ENCODE data around the gene MAN1A2.
A peak's percentile ranks its signal among the peaks of the same experiment; 100 is the strongest.

The MAN1A2 gene

GRCh38 chr1:117562581-117563491 lies 195.6 kb downstream of the MAN1A2 start:
- Histone ChIP-seq H3K27me3 (no peaks in the 10 kb centered on the region), H4K20me1 (no peaks in the 10 kb centered on the region), H3K4me2 (peak overlapping the region; percentile 52 to 84 (median 61)), H3K9me3 (replicated peaks in 1 of 11) (peaks cover 8 to 14% (median 11%) of the 10 kb centered on the region in 11 experiments; a peak in 19 of 22 replicates), H3K4me3 (no peak overlapping the region), H3K4me1 (peaks cover 15 to 32% (median 26%) of the 10 kb centered on the region in 10 experiments), H3K9ac (no peak overlapping the region), H3K27ac (no peak overlapping the region), H3K36me3 (no peaks in the 10 kb centered on the region)
- no peak for TF ChIP-seq Cebpa-rat (IDR thresholded peaks at IDR 0.05)

- Histone ChIP-seq H4K20me1 (no peaks in the 10 kb centered on the region), H3K27ac (no peak overlapping the region), H3K9ac (no peak overlapping the region), H3K36me3 (no peaks in the 10 kb centered on the region), H3K4me2 (peak overlapping the region; percentile 52 to 84 (median 61)), H3K4me1 (peaks cover 15 to 32% (median 26%) of the 10 kb centered on the region in 10 experiments), H3K4me3 (no peak overlapping the region), H3K9me3 (replicated peaks in 1 of 11) (peaks cover 8 to 13% (median 10%) of the 10 kb centered on the region in 11 experiments; a peak in 19 of 22 replicates), H3K27me3 (no peaks in the 10 kb centered on the region)
- no peak for TF ChIP-seq Cebpa-rat (IDR thresholded peaks at IDR 0.05)
Observed at GRCh38 chr1:117563492-117563875, 196.2 kb downstream of the MAN1A2 start.

GRCh38 chr1:117564227-117565075 lies 197.2 kb downstream of the MAN1A2 start:
- Histone ChIP-seq H3K27me3 (no peaks in the 10 kb centered on the region), H3K4me2 (peak overlapping the region; percentile 23 to 84 (median 56); a peak in 19 of 22 replicates), H3K27ac (peak overlapping the region in 4 of 11 experiments; percentile 2 to 42 (median 24); a peak in 4 of 22 replicates), H3K9ac (no peak overlapping the region), H4K20me1 (no peaks in the 10 kb centered on the region), H3K36me3 (no peaks in the 10 kb centered on the region), H3K9me3 (replicated peaks in 1 of 11) (peaks cover 0 to 3% (median under 1%) of the 10 kb centered on the region in 11 experiments; a peak in 4 of 22 replicates), H3K4me1 (peaks cover 15 to 32% (median 26%) of the 10 kb centered on the region in 10 experiments), H3K4me3 (no peak overlapping the region)
- 0 out of 22 replicates have a peak, but pooled peaks of 1 of the 11 experiments have one; percentile 23 for TF ChIP-seq Cebpa-rat (IDR thresholded peaks at IDR 0.05)

- Histone ChIP-seq H3K27ac (peak overlapping the region in 3 of 11 experiments; percentile 7 to 43 (median 9); a peak in 5 of 22 replicates), H3K9ac (no peak overlapping the region), H3K36me3 (no peaks in the 10 kb centered on the region), H3K4me2 (peak overlapping the region in 10 of 11 experiments; percentile 5 to 84 (median 58); a peak in 16 of 22 replicates), H3K4me3 (no peak overlapping the region), H3K4me1 (peaks cover 15 to 32% (median 26%) of the 10 kb centered on the region in 10 experiments), H4K20me1 (no peaks in the 10 kb centered on the region), H3K9me3 (replicated peaks in 1 of 11) (no peaks in the 10 kb centered on the region), H3K27me3 (no peaks in the 10 kb centered on the region)
- TF ChIP-seq Cebpa-rat (IDR thresholded peaks at IDR 0.05), result no peak
Observed at GRCh38 chr1:117565076-117565556, 197.9 kb downstream of the MAN1A2 start.

GRCh38 chr1:117565745-117566455 lies 198.7 kb downstream of the MAN1A2 start:
- Histone ChIP-seq H3K4me3 (no peak overlapping the region), H3K36me3 (no peaks in the 10 kb centered on the region), H3K27ac (peak overlapping the region in 1 of 11 experiments; percentile 43; a peak in 1 of 22 replicates), H3K4me2 (peak overlapping the region in 4 of 11 experiments; percentile 56 to 70 (median 65); a peak in 4 of 22 replicates), H3K9me3 (replicated peaks in 1 of 11) (no peaks in the 10 kb centered on the region), H4K20me1 (no peaks in the 10 kb centered on the region), H3K27me3 (no peaks in the 10 kb centered on the region), H3K4me1 (peaks cover 15 to 32% (median 26%) of the 10 kb centered on the region in 10 experiments), H3K9ac (no peak overlapping the region)
- no peak for TF ChIP-seq Cebpa-rat (IDR thresholded peaks at IDR 0.05)

- Histone ChIP-seq H3K9ac (no peak overlapping the region), H4K20me1 (no peaks in the 10 kb centered on the region), H3K4me3 (no peak overlapping the region), H3K4me1 (peaks cover 15 to 32% (median 26%) of the 10 kb centered on the region in 10 experiments), H3K27ac (no peak overlapping the region), H3K9me3 (replicated peaks in 1 of 11) (no peaks in the 10 kb centered on the region), H3K27me3 (no peaks in the 10 kb centered on the region), H3K4me2 (no peak overlapping the region), H3K36me3 (no peaks in the 10 kb centered on the region)
- no peak for TF ChIP-seq Cebpa-rat (IDR thresholded peaks at IDR 0.05)
Observed at GRCh38 chr1:117566556-117566955, 199.3 kb downstream of the MAN1A2 start.

GRCh38 chr1:117567435-117567834 lies 200.2 kb downstream of the MAN1A2 start:
- H3K36me3 ChIP-seq, result no peaks in the 10 kb centered on the region
- no peak overlapping the region for H3K9ac ChIP-seq
- peaks cover 15 to 32% (median 26%) of the 10 kb centered on the region in 10 experiments for H3K4me1 ChIP-seq
- H3K27ac ChIP-seq, result no peak overlapping the region
- no peak overlapping the region for H3K4me2 ChIP-seq
- H3K27me3 ChIP-seq, result no peaks in the 10 kb centered on the region
- H3K9me3 ChIP-seq (replicated peaks in 1 of 11), result no peaks in the 10 kb centered on the region
- H3K4me3 ChIP-seq, result no peak overlapping the region
- H4K20me1 ChIP-seq, result no peaks in the 10 kb centered on the region
- no peak for TF ChIP-seq Cebpa-rat (IDR thresholded peaks at IDR 0.05)

GRCh38 chr1:117567976-117568375 lies 200.7 kb downstream of the MAN1A2 start:
- H3K4me1 ChIP-seq, result peaks cover 14 to 28% (median 24%) of the 10 kb centered on the region in 10 experiments
- TF ChIP-seq Cebpa-rat (IDR thresholded peaks at IDR 0.05), result no peak
- no peaks in the 10 kb centered on the region for H3K36me3 ChIP-seq
- H3K4me2 ChIP-seq, result no peak overlapping the region
- H3K27me3 ChIP-seq, result no peaks in the 10 kb centered on the region
- H4K20me1 ChIP-seq, result no peaks in the 10 kb centered on the region
- H3K27ac ChIP-seq, result no peak overlapping the region
- no peak overlapping the region for H3K9ac ChIP-seq
- no peaks in the 10 kb centered on the region for H3K9me3 ChIP-seq (replicated peaks in 1 of 11)
- H3K4me3 ChIP-seq, result no peak overlapping the region

All from BLaER1 treated with 17β-estradiol and CSF1 and Interleukin-3, amounts not matched to agents 10 nM and 100 nM (cell line).